Activated T-cell treated with anti-CD3 and anti-CD28 coated beads, Interleukin-2, amount 50 U/mL, for 24 hours (primary cell): ENCODE measurements around the gene ZFAND2B.
A peak's percentile ranks its signal among the peaks of the same experiment; 100 is the strongest.

ENCODE experiments used
- DNase-seq: peaks from one replicate; pipeline ENCODE4 v3.0.0-alpha.2; 2020
- H3K27ac Mint-ChIP-seq: 2 replicates; pipeline ENCODE4 v1.8.0; 2020; ENCODE audit warnings: mild to moderate bottlenecking, mixed read lengths
- H3K27me3 Mint-ChIP-seq: 2 replicates; pipeline ENCODE4 v1.8.0; 2020; ENCODE audit warnings: mixed read lengths
- H3K36me3 Mint-ChIP-seq: 2 replicates; pipeline ENCODE4 v1.8.0; 2020; ENCODE audit warnings: low read depth, mixed read lengths
- H3K4me1 Mint-ChIP-seq: 2 replicates; pipeline ENCODE4 v1.8.0; 2020; ENCODE audit warnings: low read depth, mixed read lengths
- H3K4me3 Mint-ChIP-seq: 2 replicates; pipeline ENCODE4 v1.8.0; 2020; ENCODE audit warnings: mild to moderate bottlenecking, moderate library complexity, mixed read lengths
- H3K9me3 Mint-ChIP-seq: 2 replicates; pipeline ENCODE4 v1.8.0; 2020; ENCODE audit warnings: mixed read lengths

ZFAND2B gene

GRCh38 chr2:219244789-219245147 lies 38.2 kb downstream of the ZFAND2B start:
- Mint-ChIP-seq H3K9me3 (no peaks in the 10 kb centered on the region), H3K4me3 (peak overlapping the region; percentile 98), H3K27ac (peak overlapping the region; percentile 99), H3K36me3 (peaks cover 44% of the 10 kb centered on the region), H3K27me3 (no peaks in the 10 kb centered on the region), H3K4me1 (peaks cover 50% of the 10 kb centered on the region)
- DNase-seq, result no peak

DNA sequence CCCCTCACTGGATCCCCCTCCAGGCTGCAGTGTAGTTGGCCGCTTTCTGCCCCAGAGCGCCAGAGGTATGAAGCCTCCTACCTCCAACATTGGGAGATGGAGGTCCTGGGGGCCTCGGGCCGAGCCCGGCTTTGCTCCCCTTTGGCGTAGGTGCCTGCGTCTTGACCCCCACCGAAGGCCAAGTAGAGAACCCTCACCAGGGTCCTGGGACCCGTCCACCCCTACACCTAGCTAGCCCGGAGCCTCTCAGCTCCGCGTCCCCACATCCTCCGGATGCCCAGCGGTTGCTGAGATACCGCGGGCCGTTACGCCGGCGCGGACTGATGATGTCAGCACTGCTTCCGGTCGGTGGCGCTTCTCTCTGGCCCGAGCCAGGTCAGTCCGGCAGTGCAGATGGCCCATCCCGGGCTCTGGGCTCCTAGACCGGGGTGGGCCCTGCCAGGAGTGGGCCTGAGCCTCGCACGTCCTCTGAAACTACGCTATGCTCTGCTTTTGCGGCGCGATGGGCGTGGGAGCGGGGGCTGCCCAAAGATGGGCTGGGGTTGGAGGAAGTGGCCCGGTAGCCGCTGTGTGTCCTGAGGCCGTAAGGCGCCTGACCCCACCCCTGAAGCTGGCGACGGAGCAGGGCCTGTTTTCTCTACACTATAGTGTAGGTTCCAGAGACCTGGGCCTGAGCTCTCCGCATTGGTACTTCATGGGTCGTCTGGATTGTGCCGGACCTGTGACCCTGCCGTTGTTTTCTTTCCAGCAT lies 38.7 kb downstream of the ZFAND2B start, which contains the start of the genes GLB1L and STK16:
Gene GLB1L, minus strand, starts transcription at position 297 of the 751 bp plus-strand sequence. CDS start 1,871 bp downstream, outside the sequence.
Gene STK16, plus strand, starts transcription at position 332 of the 751 bp plus-strand sequence. CDS start 521 bp downstream, outside the sequence.
- Mint-ChIP-seq H3K4me3 (peak within 1 kb of the TSS; percentile 98), H3K9me3 (no peaks in the 10 kb centered on the region), H3K36me3 (peaks cover 49% of the 10 kb centered on the region), H3K4me1 (peaks cover 55% of the 10 kb centered on the region), H3K27me3 (no peaks in the 10 kb centered on the region), H3K27ac (peak within 1 kb of the TSS; percentile 99)
- peak; percentile 95 for DNase-seq

DNA sequence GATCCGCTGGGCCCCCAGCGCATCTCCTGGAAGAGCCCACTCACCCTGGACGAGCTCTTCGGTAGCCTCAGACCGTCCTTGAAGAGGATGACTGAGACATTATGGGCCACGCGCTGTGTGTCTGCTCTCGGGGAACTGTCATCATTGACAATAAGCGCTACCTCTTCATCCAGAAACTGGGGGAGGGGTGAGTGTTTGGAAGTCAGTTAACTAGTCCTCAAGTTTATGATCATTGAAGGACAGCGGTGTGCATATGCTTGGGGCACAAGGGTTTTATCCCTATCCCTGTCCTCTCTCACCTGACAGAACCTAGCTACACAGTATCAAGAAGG lies 39.3 kb downstream of the ZFAND2B start:
- H3K4me1 Mint-ChIP-seq, result peaks cover 61% of the 10 kb centered on the region
- no peaks in the 10 kb centered on the region for H3K27me3 Mint-ChIP-seq
- no peak for DNase-seq
- peaks cover 54% of the 10 kb centered on the region for H3K36me3 Mint-ChIP-seq
- H3K27ac Mint-ChIP-seq, result peak overlapping the region; percentile 99
- H3K9me3 Mint-ChIP-seq, result no peaks in the 10 kb centered on the region
- H3K4me3 Mint-ChIP-seq, result peak overlapping the region; percentile 98

- peak overlapping the region; percentile 99 for H3K27ac Mint-ChIP-seq
- peaks cover 61% of the 10 kb centered on the region for H3K36me3 Mint-ChIP-seq
- H3K4me1 Mint-ChIP-seq, result peaks cover 68% of the 10 kb centered on the region
- no peak for DNase-seq
- peak overlapping the region; percentile 98 for H3K4me3 Mint-ChIP-seq
- no peaks in the 10 kb centered on the region for H3K27me3 Mint-ChIP-seq
- H3K9me3 Mint-ChIP-seq, result no peaks in the 10 kb centered on the region
These were observed 40.0 kb downstream of the ZFAND2B start for GRCh38 chr2:219246559-219246958.

DNA sequence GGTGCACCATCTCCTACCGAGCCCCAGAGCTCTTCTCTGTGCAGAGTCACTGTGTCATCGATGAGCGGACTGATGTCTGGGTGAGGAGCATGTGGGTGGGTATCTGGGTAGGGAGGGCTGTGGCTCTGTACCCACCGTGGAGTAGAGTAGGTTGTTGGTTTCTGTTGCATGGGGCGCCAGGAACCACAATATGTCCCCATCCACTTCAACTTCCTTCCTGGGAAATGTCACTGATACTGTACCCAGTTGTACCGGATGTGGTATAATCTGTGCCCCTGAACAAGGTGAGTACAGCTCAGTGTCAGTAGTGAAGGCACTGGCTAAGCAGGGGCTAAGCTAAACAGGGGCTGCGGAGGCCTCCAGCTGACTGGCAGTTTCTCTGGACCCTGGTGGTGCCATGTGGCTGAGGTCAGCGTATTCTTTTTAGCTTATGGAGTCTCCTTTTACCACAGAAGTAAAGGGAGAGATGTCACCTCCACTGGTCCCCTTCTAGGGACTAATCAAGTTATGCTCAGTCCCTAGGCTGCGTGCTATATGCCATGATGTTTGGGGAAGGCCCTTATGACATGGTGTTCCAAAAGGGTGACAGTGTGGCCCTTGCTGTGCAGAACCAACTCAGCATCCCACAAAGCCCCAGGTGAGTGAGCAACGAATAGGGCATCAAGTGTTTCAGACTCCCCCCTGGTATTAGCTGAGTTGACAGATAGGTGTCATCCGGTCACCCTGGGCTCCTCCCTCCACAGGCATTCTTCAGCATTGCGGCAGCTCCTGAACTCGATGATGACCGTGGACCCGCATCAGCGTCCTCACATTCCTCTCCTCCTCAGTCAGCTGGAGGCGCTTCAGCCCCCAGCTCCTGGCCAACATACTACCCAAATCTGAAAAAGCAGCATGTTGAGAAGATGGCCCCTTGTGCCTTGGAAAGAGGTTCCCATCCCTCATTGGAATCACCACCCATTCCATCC lies 41.4 kb downstream of the ZFAND2B start:
- H3K27ac Mint-ChIP-seq, result peak overlapping the region; percentile 99

GRCh38 chr2:219248845-219249202 lies 42.2 kb downstream of the ZFAND2B start:
- Mint-ChIP-seq H3K9me3 (no peaks in the 10 kb centered on the region), H3K27me3 (no peaks in the 10 kb centered on the region), H3K4me1 (peaks cover 81% of the 10 kb centered on the region), H3K4me3 (peak overlapping the region; percentile 95), H3K36me3 (peaks cover 80% of the 10 kb centered on the region), H3K27ac (peak overlapping the region; percentile 92)
- no peak for DNase-seq

More for the DNA sequence above, 41.4 kb downstream of the ZFAND2B start:
- H3K9me3 Mint-ChIP-seq, result no peaks in the 10 kb centered on the region
- no peaks in the 10 kb centered on the region for H3K27me3 Mint-ChIP-seq
- DNase-seq, result peak; percentile 67
- H3K4me3 Mint-ChIP-seq, result peak overlapping the region; percentile 98
- peaks cover 81% of the 10 kb centered on the region for H3K4me1 Mint-ChIP-seq
- H3K36me3 Mint-ChIP-seq, result peaks cover 75% of the 10 kb centered on the region

- Mint-ChIP-seq H3K36me3 (peaks cover 82% of the 10 kb centered on the region), H3K9me3 (no peaks in the 10 kb centered on the region), H3K27me3 (no peaks in the 10 kb centered on the region), H3K4me1 (peaks cover 77% of the 10 kb centered on the region), H3K4me3 (peak overlapping the region; percentile 95), H3K27ac (peak overlapping the region; percentile 92)
- DNase-seq, result peak; percentile 51
These were observed 42.8 kb downstream of the ZFAND2B start for GRCh38 chr2:219249203-219249980.

DNA sequence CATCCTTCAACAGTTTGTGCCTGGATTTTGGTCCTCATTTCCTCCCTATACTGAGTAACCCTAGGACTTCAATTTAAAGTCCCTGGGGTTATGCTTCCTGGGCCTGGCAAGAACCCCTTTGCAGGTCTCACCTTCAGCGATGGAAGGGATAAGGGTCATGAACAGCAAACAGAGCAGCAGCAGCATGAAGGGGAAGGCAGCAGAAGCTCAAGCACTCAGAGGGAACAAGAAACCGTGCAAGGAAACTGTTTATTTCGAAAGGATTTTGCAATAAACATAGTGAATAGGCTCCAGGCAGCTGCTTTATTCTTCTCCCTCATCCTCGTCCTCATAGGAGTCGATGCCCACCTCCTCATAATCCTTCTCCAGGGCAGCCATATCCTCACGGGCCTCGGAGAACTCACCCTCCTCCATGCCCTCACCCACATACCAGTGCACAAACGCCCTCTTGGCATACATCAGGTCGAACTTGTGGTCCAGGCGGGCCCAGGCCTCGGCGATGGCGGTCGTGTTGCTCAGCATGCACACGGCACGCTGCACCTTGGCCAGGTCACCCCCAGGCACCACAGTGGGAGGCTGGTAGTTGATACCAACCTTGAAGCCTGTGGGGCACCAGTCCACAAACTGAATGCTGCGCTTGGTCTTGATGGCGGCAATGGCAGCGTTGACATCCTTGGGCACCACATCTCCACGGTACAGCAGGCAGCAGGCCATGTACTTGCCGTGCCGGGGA lies 43.6 kb downstream of the ZFAND2B start:
- Mint-ChIP-seq H3K4me3 (peak overlapping the region; percentile 95), H3K9me3 (no peaks in the 10 kb centered on the region), H3K36me3 (peaks cover 80% of the 10 kb centered on the region), H3K27ac (peak overlapping the region; percentile 92), H3K4me1 (peaks cover 80% of the 10 kb centered on the region), H3K27me3 (no peaks in the 10 kb centered on the region)
- DNase-seq, result no peak

DNA sequence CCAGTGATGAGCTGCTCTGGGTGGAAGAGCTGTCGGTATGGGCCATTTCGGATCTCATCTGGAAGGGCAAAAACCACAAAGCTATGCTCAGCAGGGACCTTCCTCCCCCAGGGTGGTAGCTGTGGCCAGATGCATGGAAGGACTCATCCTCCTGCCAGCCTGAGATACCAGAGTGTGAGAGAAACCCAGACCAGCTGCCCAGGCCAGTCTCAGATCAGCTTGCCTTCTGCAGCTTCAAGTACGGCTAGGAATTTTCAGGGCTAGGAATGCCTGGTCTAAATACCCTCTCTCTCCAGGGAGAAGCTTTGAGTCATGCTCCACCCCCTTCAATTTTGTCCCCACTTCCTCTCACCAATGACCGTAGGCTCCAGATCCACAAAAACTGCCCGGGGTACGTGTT lies 45.1 kb downstream of the ZFAND2B start:
- Mint-ChIP-seq H3K27ac (peak overlapping the region; percentile 97), H3K36me3 (peaks cover 70% of the 10 kb centered on the region), H3K4me1 (peaks cover 82% of the 10 kb centered on the region), H3K27me3 (no peaks in the 10 kb centered on the region), H3K9me3 (no peaks in the 10 kb centered on the region), H3K4me3 (peak overlapping the region; percentile 95)
- no peak for DNase-seq

- H3K4me3 Mint-ChIP-seq, result peak overlapping the region; percentile 95
- DNase-seq, result peak; percentile 58
- peak overlapping the region; percentile 97 for H3K27ac Mint-ChIP-seq
- H3K4me1 Mint-ChIP-seq, result peaks cover 78% of the 10 kb centered on the region
- H3K27me3 Mint-ChIP-seq, result no peaks in the 10 kb centered on the region
- H3K9me3 Mint-ChIP-seq, result no peaks in the 10 kb centered on the region
- H3K36me3 Mint-ChIP-seq, result peaks cover 66% of the 10 kb centered on the region
These were observed 45.5 kb downstream of the ZFAND2B start for GRCh38 chr2:219252084-219252483.

GRCh38 chr2:219252570-219252899 lies 46.0 kb downstream of the ZFAND2B start:
- no peak for DNase-seq
- Mint-ChIP-seq H3K9me3 (no peaks in the 10 kb centered on the region), H3K4me1 (peaks cover 74% of the 10 kb centered on the region), H3K27me3 (no peaks in the 10 kb centered on the region), H3K27ac (peak overlapping the region; percentile 97), H3K4me3 (peak overlapping the region; percentile 95), H3K36me3 (peaks cover 61% of the 10 kb centered on the region)

GRCh38 chr2:219252900-219253752 lies 46.5 kb downstream of the ZFAND2B start, which contains the start of gene TUBA4B:
TUBA4B (plus strand) TSS chr2:219253243; CDS start chr2:219253408, 165 bp downstream.
- Mint-ChIP-seq H3K4me3 (peak within 1 kb of the TSS; percentile 95), H3K4me1 (peaks cover 68% of the 10 kb centered on the region), H3K9me3 (no peaks in the 10 kb centered on the region), H3K27me3 (no peaks in the 10 kb centered on the region), H3K27ac (peak within 1 kb of the TSS; percentile 99), H3K36me3 (peaks cover 55% of the 10 kb centered on the region)
- DNase-seq, result peak; percentile 71
